ENCODE data around the gene ADGRB3.
"Not testable (repeated sequence)": the region's sequence is repeated elsewhere in the genome, so short reads cannot be mapped to it uniquely, and the experiment has no call there.

Gene ADGRB3

GRCh38 chr6:68790128-68790527, 155.0 kb downstream of the ADGRB3 start:
- not testable (repeated sequence) for DNase-seq (ENCODE audit: low read depth, low spot score)

- not testable (repeated sequence) for DNase-seq (ENCODE audit: low read depth, low spot score)
Observed at GRCh38 chr6:68814976-68815375, 179.9 kb downstream of the ADGRB3 start.

- DNase-seq (ENCODE audit: low read depth, low spot score) = no peak
Observed at GRCh38 chr6:68826501-68826900, 191.4 kb downstream of the ADGRB3 start.

- DNase-seq (ENCODE audit: low read depth, low spot score) = no peak
Observed at GRCh38 chr6:68834551-68834950, 199.5 kb downstream of the ADGRB3 start.

GRCh38 chr6:68838571-68838970, 203.5 kb downstream of the ADGRB3 start:
- DNase-seq (ENCODE audit: low read depth, low spot score) = no peak

GRCh38 chr6:68852791-68853190, 217.7 kb downstream of the ADGRB3 start:
- no peak for DNase-seq (ENCODE audit: low read depth, low spot score)

- DNase-seq (ENCODE audit: low read depth, low spot score) = no peak
Observed at GRCh38 chr6:68859233-68859632, 224.2 kb downstream of the ADGRB3 start.

- DNase-seq (ENCODE audit: low read depth, low spot score) = no peak
Observed at GRCh38 chr6:68868646-68869045, 233.6 kb downstream of the ADGRB3 start.

- no peak for DNase-seq (ENCODE audit: low read depth, low spot score)
Observed at GRCh38 chr6:68873236-68873635, 238.2 kb downstream of the ADGRB3 start.

GRCh38 chr6:68874747-68875146, 239.7 kb downstream of the ADGRB3 start:
- no peak for DNase-seq (ENCODE audit: low read depth, low spot score)

- DNase-seq (ENCODE audit: low read depth, low spot score) = no peak
Observed at GRCh38 chr6:68875403-68875802, 240.3 kb downstream of the ADGRB3 start.

GRCh38 chr6:68876792-68877493, 241.9 kb downstream of the ADGRB3 start:
- no peak for DNase-seq (ENCODE audit: low read depth, low spot score)

GRCh38 chr6:68880050-68880813, 245.2 kb downstream of the ADGRB3 start:
- DNase-seq (ENCODE audit: low read depth, low spot score) = no peak

- not testable (repeated sequence) for DNase-seq (ENCODE audit: low read depth, low spot score)
Observed at GRCh38 chr6:68883325-68883724, 248.2 kb downstream of the ADGRB3 start.

- no peak for DNase-seq (ENCODE audit: low read depth, low spot score)
Observed at GRCh38 chr6:68891419-68891818, 256.3 kb downstream of the ADGRB3 start.

- no peak for DNase-seq (ENCODE audit: low read depth, low spot score)
Observed at GRCh38 chr6:68892452-68892851, 257.4 kb downstream of the ADGRB3 start.

GRCh38 chr6:68895929-68896328, 260.8 kb downstream of the ADGRB3 start:
- DNase-seq (ENCODE audit: low read depth, low spot score) = no peak

- no peak for DNase-seq (ENCODE audit: low read depth, low spot score)
Observed at GRCh38 chr6:68901044-68901443, 266.0 kb downstream of the ADGRB3 start.

- DNase-seq (ENCODE audit: low read depth, low spot score) = no peak
Observed at GRCh38 chr6:68911334-68911733, 276.3 kb downstream of the ADGRB3 start.

GRCh38 chr6:68911811-68912210, 276.7 kb downstream of the ADGRB3 start:
- no peak for DNase-seq (ENCODE audit: low read depth, low spot score)

GRCh38 chr6:68912805-68913204, 277.7 kb downstream of the ADGRB3 start:
- DNase-seq (ENCODE audit: low read depth, low spot score) = not testable (repeated sequence)

- DNase-seq (ENCODE audit: low read depth, low spot score) = no peak
Observed at GRCh38 chr6:68915586-68915985, 280.5 kb downstream of the ADGRB3 start.

- DNase-seq (ENCODE audit: low read depth, low spot score) = no peak
Observed at GRCh38 chr6:68919537-68919936, 284.5 kb downstream of the ADGRB3 start.

Data from brain pericyte (primary cell).